Mesenchymal stem cell (in vitro differentiated cells and primary cell): ENCODE results near the gene PSEN1. TPM values are rescaled to one million over a fixed set of nuclear protein-coding genes. Genes with fewer than 3 reads are reported as not detected.

ENCODE experiments used
- DNase-seq: peaks from one replicate; pipeline ENCODE4 v3.0.0-alpha.2; 2013
- H2AFZ ChIP-seq: one replicate; pipeline ENCODE4 v1.6.1; 2013; ENCODE audit warnings: low read depth, mild to moderate bottlenecking, control low read depth, inconsistent platforms, low read length, moderate library complexity
- H2AK5ac ChIP-seq: 2 replicates; pipeline ENCODE4 v1.6.1; 2013; ENCODE audit warnings: low read length, moderate library complexity, mild to moderate bottlenecking, inconsistent platforms; ENCODE audit not compliant: severe bottlenecking
- H2BK120ac ChIP-seq: one replicate; pipeline ENCODE4 v1.6.1; 2013; ENCODE audit warnings: low read depth, mild to moderate bottlenecking, inconsistent platforms, low read length, moderate library complexity
- H2BK12ac ChIP-seq, 2 experiments: one replicate each; pipeline ENCODE4 v1.6.1; 2013; ENCODE audit warnings: inconsistent platforms in 2 of 2, low read length in 2 of 2, mild to moderate bottlenecking in 2 of 2, moderate library complexity in 2 of 2, control low read depth in 1 of 2
- H2BK15ac ChIP-seq: one replicate; pipeline ENCODE4 v1.6.1; 2013; ENCODE audit warnings: mild to moderate bottlenecking, low read depth, inconsistent platforms; ENCODE audit not compliant: poor library complexity, severe bottlenecking
- H2BK5ac ChIP-seq: 2 replicates; pipeline ENCODE4 v1.6.1; 2013; ENCODE audit warnings: low read depth, mild to moderate bottlenecking, low read length, control low read depth, inconsistent platforms; ENCODE audit not compliant: poor library complexity, severe bottlenecking
- H3K14ac ChIP-seq, 2 experiments: one replicate each; pipeline ENCODE4 v1.6.1; 2013; ENCODE audit warnings: inconsistent platforms in 2 of 2, low read length in 2 of 2, control low read depth in 1 of 2, mild to moderate bottlenecking in 1 of 2, moderate library complexity in 1 of 2
- H3K18ac ChIP-seq, 2 experiments: one replicate each; pipeline ENCODE4 v1.6.1; 2013; ENCODE audit warnings: inconsistent platforms in 2 of 2, low read length in 2 of 2, control low read depth in 1 of 2, low read depth in 1 of 2, mild to moderate bottlenecking in 1 of 2
- H3K23ac ChIP-seq, 2 experiments: one replicate each; pipeline ENCODE4 v1.6.1; 2013; ENCODE audit warnings: inconsistent platforms in 2 of 2, low read length in 2 of 2, mild to moderate bottlenecking in 2 of 2, moderate library complexity in 2 of 2, control low read depth in 1 of 2
- H3K27ac ChIP-seq: 2 replicates; pipeline ENCODE4 v1.5.1; 2013; ENCODE audit warnings: mild to moderate bottlenecking, moderate library complexity, low read length, control low read depth, inconsistent platforms; ENCODE audit not compliant: poor library complexity, severe bottlenecking
- H3K27me3 ChIP-seq, 2 experiments: 2 replicates each; pipeline versions ENCODE4 v1.6.1 to v1.7.0; 2013; ENCODE audit warnings: low read length in 2 of 2, mild to moderate bottlenecking in 2 of 2, moderate library complexity in 2 of 2, control low read depth in 1 of 2, inconsistent platforms in 1 of 2; ENCODE audit not compliant: control insufficient read depth in 1 of 2, insufficient read depth in 1 of 2
- H3K36me3 ChIP-seq, 2 experiments: 2 replicates each; pipeline versions ENCODE4 v1.6.1 to v1.7.0; 2013; ENCODE audit warnings: low read length in 2 of 2, control low read depth in 1 of 2, inconsistent platforms in 1 of 2, low read depth in 1 of 2, mild to moderate bottlenecking in 1 of 2; ENCODE audit not compliant: insufficient read depth in 2 of 2, control insufficient read depth in 1 of 2
- H3K4ac ChIP-seq, 2 experiments: one replicate each; pipeline ENCODE4 v1.6.1; 2013; ENCODE audit warnings: inconsistent platforms in 2 of 2, low read length in 2 of 2, mild to moderate bottlenecking in 2 of 2, moderate library complexity in 2 of 2, control low read depth in 1 of 2, low read depth in 1 of 2
- H3K4me1 ChIP-seq: 2 replicates; pipeline ENCODE4 v1.6.1; 2013; ENCODE audit warnings: low read depth, low read length, control low read depth; ENCODE audit not compliant: control insufficient read depth, insufficient read depth
- H3K4me2 ChIP-seq: 2 replicates; pipeline ENCODE4 v1.6.1; 2013; ENCODE audit warnings: low read length, mild to moderate bottlenecking, inconsistent platforms; ENCODE audit not compliant: poor library complexity, severe bottlenecking
- H3K4me3 ChIP-seq, 2 experiments: 2 replicates each; pipeline versions ENCODE4 v1.5.1 to v1.7.0; 2013; ENCODE audit warnings: low read length in 2 of 2, mild to moderate bottlenecking in 2 of 2, control low read depth in 1 of 2, low read depth in 1 of 2; ENCODE audit not compliant: insufficient read depth in 1 of 2
- H3K79me1 ChIP-seq: replicated peaks from 2 replicates; pipeline ENCODE4 v1.6.1; 2013; ENCODE audit warnings: mild to moderate bottlenecking, control low read depth, low read length, inconsistent platforms; ENCODE audit not compliant: poor library complexity, severe bottlenecking
- H3K9ac ChIP-seq: 2 replicates; pipeline ENCODE4 v1.7.0; 2013; ENCODE audit warnings: mild to moderate bottlenecking, low read length, moderate library complexity
- H3K9me3 ChIP-seq: 2 replicates; pipeline ENCODE4 v1.7.0; 2013; ENCODE audit warnings: mild to moderate bottlenecking, low read length; ENCODE audit not compliant: control insufficient read depth
- H4K8ac ChIP-seq: one replicate; pipeline ENCODE4 v1.6.1; 2013; ENCODE audit warnings: inconsistent platforms, mild to moderate bottlenecking, low read length, moderate library complexity
- H4K91ac ChIP-seq: one replicate; pipeline ENCODE4 v1.6.1; 2013; ENCODE audit warnings: mild to moderate bottlenecking, low read length, inconsistent platforms
- WGBS: methylation state at CpG from one replicate; pipeline ENCODE4 v1.1.7; 2013; ENCODE audit warnings: mixed read lengths; 5-methylcytosine and 5-hydroxymethylcytosine counted together
- small RNA-seq: library from polyadenylated mRNA; stranded (forward); fragments of <200 nt; extraction: miRNeasy Mini kit (QIAGEN cat#:217004); gene quantifications from one replicate; pipeline ENCODE3, GENCODE V24; 2013; ENCODE audit warnings: low read depth

The PSEN1 gene

DNA sequence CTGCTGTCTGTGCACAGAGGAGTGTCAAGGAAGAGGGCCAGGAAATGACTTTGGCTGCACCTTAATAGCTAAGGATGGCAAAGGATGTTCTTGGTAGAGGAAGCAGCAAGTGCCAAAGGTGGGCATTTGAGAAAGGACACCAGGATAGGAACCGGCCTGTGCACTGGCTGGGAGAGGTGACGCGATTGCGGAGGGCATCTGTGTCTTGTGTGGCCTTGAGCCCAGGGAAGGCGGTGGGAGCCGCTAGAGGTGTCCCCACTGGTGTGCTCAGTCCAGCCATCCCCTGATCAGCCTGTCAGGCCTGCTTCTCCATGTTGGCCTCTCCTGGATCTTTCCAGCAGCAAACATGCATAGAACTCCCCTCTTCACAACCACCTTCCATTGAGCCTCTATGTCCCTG is 131.2 kb downstream of the PSEN1 start:
- H3K27ac ChIP-seq: no peak overlapping the region
- peaks cover 24 to 76% of the 10 kb centered on the region in 2 experiments for H3K36me3 ChIP-seq
- H3K4me1 ChIP-seq: peaks cover 8% of the 10 kb centered on the region
- no peak overlapping the region for H2BK12ac ChIP-seq
- no peak overlapping the region for H2AK5ac ChIP-seq
- H3K4ac ChIP-seq: no peak overlapping the region
- no peak overlapping the region for H3K23ac ChIP-seq
- H4K8ac ChIP-seq: no peak overlapping the region
- H3K4me2 ChIP-seq: no peak overlapping the region
- no peak overlapping the region for H3K9ac ChIP-seq
- H2BK120ac ChIP-seq: no peak overlapping the region
- H4K91ac ChIP-seq: no peak overlapping the region
- no peak overlapping the region for H2AFZ ChIP-seq
- H2BK15ac ChIP-seq: peak overlapping the region; percentile 45
- no peak overlapping the region for H3K18ac ChIP-seq
- no peaks in the 10 kb centered on the region for H3K27me3 ChIP-seq
- H3K9me3 ChIP-seq: no peaks in the 10 kb centered on the region
- H3K4me3 ChIP-seq: no peak overlapping the region
- DNase-seq: no peak
- 100% methylated on average over 6 of the region's 6 CpGs for WGBS
- H3K79me1 ChIP-seq: peaks cover 3% of the 10 kb centered on the region
- no peak overlapping the region for H2BK5ac ChIP-seq
- no peak overlapping the region for H3K14ac ChIP-seq

- Histone ChIP-seq H3K4me3 (peak overlapping the region in 1 of 2 experiments; percentile 67), H3K9me3 (no peaks in the 10 kb centered on the region), H4K8ac (peak overlapping the region; percentile 16), H3K4me1 (peaks cover 8% of the 10 kb centered on the region), H3K9ac (peak overlapping the region; percentile 69), H3K27me3 (no peaks in the 10 kb centered on the region), H3K27ac (no peak overlapping the region), H3K23ac (peak overlapping the region in 1 of 2 experiments; percentile 67), H2BK12ac (peak overlapping the region in 1 of 2 experiments; percentile 80), H3K14ac (peak overlapping the region in 1 of 2 experiments; percentile 58), H4K91ac (no peak overlapping the region), H2BK15ac (no peak overlapping the region), H2BK120ac (no peak overlapping the region), H3K4ac (peak overlapping the region in 1 of 2 experiments; percentile 75), H3K36me3 (peaks cover 44 to 66% of the 10 kb centered on the region in 2 experiments), H2AK5ac (no peak overlapping the region), H3K79me1 (peaks cover 3% of the 10 kb centered on the region), H3K18ac (peak overlapping the region; percentile 29 to 88), H2AFZ (no peak overlapping the region), H2BK5ac (no peak overlapping the region), H3K4me2 (peak overlapping the region; percentile 15)
- DNase-seq: peak; percentile 44
- WGBS: 16% methylated on average over 48 of the region's 48 CpGs
Observed at GRCh38 chr14:73269729-73270531, 133.6 kb downstream of the PSEN1 start.

- Histone ChIP-seq H3K27ac (no peak overlapping the region), H2AFZ (no peak overlapping the region), H2AK5ac (no peak overlapping the region), H3K27me3 (no peaks in the 10 kb centered on the region), H3K4me2 (no peak overlapping the region), H3K4ac (no peak overlapping the region), H3K9me3 (no peaks in the 10 kb centered on the region), H3K14ac (no peak overlapping the region), H3K79me1 (peaks cover 7% of the 10 kb centered on the region), H3K9ac (no peak overlapping the region), H2BK12ac (no peak overlapping the region), H3K36me3 (peaks cover 60 to 66% of the 10 kb centered on the region in 2 experiments), H2BK120ac (no peak overlapping the region), H3K23ac (no peak overlapping the region), H3K4me3 (no peak overlapping the region), H2BK15ac (no peak overlapping the region), H4K91ac (no peak overlapping the region), H3K18ac (no peak overlapping the region), H4K8ac (peak overlapping the region; percentile 10), H3K4me1 (peaks cover 13% of the 10 kb centered on the region), H2BK5ac (no peak overlapping the region)
- DNase-seq: no peak
- over 99% methylated on average over 6 of the region's 6 CpGs for WGBS
Observed at GRCh38 chr14:73272393-73272792, 136.1 kb downstream of the PSEN1 start.

Small RNA genes lying within 50 kb of the gene (small RNA-seq; reads per million reads assigned to genes)
- gene AC004858.1 (not detected), gene RNU6-419P (not detected)
